NCI-H446 (cell line): ENCODE data around the gene KIF6.
A peak's percentile ranks its signal among the peaks of the same experiment; 100 is the strongest.

Experiments
- DNase-seq, 2 experiments: peaks; one replicate each; lab custom pipeline; 2025; lab: John Stamatoyannopoulos, UW

The KIF6 gene

DNA sequence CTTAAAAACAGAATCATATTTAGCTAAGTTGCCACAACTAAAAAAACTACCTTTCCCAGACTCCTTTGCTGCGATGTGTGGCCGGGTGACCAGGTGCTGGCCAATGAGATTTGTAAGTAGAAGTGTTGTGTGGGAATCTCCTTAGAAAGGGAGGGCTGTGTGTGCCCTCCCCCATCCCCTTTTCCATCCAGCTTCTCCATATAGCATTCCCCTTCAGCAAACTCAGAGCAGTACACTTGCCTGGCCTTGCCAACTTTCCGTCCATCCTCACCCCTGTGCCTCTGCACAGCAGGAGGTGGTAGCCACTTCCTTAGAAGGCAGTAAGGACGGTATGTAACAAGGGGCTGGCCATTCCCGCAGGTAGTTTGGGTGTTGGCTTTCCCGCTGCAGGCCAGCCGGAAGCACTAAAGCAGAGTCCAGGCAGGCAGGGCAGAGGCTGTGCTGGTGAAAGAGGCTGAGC, 380.4 kb downstream of the KIF6 start:
- no peak for DNase-seq

DNA sequence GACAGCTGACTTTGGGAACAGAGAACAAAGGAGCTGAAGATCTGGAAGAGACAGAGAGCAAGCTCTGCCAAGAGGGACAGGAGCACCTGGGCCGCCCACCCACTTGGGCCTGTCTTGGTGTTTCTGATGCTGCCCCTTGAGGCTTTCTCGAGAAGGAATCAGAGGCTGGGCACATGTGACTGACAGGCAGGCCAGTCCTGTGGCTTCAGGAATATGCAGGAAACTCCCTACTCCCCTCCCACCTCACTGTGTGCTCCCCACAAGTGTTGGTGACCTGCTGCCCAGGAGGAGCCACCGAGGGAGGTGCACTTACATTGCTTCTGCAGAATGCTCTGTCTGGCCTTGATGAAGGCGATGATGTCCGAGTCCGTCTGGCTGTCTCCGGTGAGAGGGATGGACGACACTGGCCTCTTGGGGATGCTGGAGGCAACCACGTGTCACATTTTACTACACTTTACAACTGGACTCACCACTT, 381.8 kb downstream of the KIF6 start:
- DNase-seq: no peak

DNA sequence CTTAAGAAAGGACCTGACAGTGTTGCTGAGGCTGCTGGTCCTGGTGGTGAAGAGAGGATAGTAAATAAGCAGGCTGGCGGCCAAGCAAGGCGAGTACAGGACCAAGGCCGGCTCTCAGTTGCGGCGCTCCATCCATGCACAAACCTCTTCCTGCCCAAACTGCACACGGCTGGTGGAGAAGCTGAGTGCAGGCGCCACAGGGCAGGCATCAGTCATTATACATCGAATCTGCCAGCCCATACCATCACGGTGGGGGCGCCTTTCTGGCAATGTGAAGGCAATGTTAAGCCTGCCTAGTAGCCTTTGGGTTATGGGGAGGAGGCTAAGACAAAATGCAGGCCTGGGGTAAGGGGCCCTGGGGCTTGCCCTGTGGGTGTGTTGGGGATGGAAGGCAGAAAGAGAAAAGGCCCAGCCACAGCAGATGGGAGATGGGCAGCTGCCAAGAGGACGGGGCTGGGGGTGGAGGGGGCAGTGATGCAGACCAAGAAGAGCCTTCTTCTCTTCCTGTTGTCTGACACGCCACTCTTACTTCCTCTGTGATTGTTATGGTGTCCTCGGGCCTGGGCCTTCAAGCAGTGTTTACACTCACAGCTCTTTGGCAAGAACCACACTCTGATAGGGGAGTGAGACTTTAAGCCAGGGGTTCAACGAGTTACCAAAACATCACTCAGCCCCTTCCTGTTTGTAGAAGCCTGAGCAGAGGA, 382.4 kb downstream of the KIF6 start:
- DNase-seq: peak; percentile 46 to 59

GRCh38 chr6:39341937-39342336, 383.3 kb downstream of the KIF6 start:
- no peak for DNase-seq

DNA sequence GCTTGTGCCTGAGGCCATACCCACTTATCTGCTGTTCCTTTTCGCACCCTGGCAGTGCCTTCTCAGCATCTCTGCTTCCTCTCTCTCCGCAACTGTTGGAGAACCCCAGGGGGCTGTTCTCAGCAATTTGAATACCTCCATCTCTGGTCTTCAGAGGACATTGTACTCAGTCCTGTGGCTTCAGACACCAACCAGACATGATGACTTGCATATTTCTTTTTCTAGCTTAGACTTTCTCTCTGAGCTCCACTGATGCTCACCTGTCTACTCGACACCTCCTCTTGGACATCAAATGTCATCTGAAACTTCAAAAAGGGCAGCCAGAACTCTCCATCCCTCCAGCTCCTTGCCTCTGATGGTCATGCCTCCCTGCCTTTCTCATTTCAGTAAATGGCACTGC, 383.9 kb downstream of the KIF6 start:
- no peak for DNase-seq

DNA sequence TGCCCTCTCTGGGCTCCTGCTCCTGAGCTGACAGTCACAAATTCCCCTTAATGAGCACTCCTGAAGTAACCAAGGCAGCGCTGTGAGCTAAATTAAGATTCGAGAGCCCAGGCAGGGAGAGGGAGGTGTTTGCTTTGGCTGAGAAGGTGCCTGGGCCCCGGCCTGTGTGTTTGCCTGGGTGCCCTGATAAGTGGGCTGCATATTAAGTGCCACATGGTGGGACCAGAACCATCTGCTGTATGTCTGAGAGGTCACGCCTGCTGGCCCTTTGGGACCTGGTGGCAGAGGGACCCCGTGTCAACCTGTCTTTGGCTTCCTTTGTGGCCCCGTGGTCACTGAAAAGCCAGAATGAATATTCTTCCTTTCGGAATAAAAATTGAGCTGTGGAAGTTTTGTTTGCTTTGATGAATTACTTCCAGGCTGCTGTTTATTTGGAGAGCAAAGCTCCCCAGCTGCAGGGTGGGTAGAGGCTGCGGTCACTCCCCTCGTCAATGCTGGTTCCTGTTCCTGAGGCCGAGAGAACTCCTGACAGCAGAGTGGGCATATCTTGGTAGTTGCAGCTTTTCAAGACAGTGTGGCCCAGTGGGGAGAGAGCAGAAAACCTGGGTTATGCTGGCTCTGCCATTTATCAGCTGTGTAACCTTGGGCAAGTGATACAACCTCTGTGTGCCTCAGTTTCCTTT, 385.2 kb downstream of the KIF6 start:
- DNase-seq: peak; percentile 87 to 89

DNA sequence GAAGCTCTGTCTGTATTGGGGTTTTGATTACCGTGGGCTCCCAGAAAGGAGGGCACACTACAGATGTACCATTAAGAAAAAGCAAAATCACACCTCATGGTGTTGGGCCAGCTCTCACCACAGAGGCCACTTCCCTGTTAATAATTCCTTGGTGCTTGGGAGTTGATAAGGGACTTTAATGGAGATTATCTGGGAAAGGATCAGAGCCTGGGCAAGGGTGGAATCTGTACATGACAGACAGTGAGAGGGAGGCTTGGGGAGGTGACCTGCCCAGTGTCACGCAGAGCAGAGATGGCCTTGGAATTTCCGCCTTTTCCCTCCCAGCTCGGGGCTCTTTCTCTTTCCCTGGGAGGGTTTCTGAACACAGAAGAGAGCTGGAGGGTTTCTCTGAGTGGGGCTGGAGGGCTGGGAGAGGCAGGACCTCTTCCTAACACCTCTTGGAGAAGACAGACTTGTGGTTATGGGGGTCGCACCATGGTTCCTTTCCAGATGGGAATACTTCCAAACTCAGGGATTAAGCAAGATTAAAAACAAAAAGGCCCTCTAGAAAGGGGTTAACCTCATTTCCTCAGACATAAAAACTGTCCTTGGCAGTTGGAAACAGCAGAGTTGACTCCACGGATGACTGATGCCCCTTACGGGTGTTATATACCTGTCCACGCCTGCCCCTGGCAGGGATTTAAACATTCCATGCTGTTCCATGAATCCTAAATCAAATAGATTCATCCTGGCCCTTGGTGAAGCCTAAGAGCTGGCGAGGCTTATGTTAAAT, 385.9 kb downstream of the KIF6 start:
- DNase-seq: no peak

DNA sequence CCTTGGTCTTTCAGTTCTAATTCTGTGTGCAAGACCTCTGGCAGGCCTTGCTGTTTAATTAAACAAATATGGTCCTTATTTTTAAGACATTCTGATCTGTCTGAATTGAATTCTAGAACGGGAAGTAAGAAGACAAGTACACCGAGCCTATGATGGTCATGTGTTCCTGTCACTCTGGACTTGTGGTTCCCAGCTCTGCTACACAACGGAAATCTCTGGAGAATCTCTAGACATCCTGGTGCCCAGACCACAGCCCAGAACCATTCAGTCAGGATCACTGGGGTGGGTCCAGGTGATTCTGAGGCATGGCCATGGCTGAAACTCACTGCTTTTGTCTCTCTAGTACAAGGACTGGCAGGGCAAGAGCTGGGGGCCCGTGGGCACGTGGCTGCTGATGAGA, 386.8 kb downstream of the KIF6 start:
- DNase-seq: no peak

DNA sequence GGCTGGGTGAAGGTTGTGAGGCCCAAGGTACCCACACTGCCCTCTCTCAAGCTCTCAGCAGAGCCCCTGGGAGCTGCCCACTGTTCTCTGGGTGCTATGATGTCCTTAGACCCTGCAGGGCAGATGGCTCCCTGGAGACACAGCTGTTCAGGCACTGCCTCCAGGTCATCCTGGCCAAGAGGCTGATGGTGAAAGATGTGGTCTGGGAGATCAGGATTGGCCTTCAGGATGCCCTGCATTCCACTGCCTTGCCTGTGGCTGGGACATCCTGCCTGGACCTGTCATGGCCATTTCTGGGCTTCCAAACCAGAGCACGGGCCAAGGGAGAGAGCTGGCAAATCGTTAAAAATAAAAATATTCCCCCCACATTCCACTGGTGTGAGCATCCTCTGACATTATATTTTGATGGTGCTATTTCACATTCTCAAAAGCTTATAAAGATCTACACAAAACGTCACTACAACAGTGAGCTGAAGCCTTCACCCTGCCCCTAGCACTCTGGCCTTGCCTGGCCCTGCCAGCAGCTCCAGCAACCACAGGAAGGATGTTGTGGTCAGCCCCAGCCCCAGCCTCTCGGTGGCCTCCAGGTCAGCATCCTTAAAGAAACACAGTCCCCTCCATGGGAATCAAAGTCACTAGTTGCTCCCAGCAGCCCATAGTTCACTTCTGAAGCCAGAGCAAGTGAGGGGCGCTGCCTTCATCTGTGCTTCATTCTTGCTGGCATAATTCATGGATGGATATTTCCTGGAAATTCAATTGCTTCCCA, 389.2 kb downstream of the KIF6 start:
- DNase-seq: no peak

GRCh38 chr6:39333644-39334438, 391.4 kb downstream of the KIF6 start:
- DNase-seq: peak in 1 of 2 experiments; percentile 13

GRCh38 chr6:39330476-39330875, 394.7 kb downstream of the KIF6 start:
- peak; percentile 69 to 84 for DNase-seq

GRCh38 chr6:39330057-39330456, 395.2 kb downstream of the KIF6 start:
- no peak for DNase-seq

- DNase-seq: no peak
Observed at GRCh38 chr6:39328066-39328465, 397.1 kb downstream of the KIF6 start.

GRCh38 chr6:39327507-39327906, 397.7 kb downstream of the KIF6 start:
- DNase-seq: no peak

GRCh38 chr6:39322306-39322850, 402.8 kb downstream of the KIF6 start, which contains the start of gene KCNK16:
Gene KCNK16 (minus strand): TSS chr6:39322702. CDS start chr6:39322540, 162 bp downstream.
- no peak for DNase-seq

DNA sequence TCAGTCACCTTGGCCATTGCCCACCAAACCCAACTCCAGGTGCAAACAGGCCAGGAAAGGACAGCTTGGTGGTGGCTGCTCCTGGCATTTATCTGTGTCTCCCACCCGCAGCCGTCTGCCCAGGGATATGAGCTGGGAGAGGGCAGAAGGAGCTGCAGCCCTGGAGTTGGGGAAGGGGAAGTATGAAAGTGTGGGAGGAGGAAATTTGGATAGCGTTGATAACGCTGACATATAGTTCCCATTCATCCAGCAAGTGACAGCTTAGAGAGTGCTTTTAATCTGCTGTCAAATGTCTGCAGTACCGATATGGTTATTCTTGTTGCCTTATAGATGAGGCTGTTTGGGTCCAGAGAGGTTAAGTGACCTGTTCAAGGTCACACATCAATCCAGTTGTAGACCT, 403.4 kb downstream of the KIF6 start:
- no peak for DNase-seq

DNA sequence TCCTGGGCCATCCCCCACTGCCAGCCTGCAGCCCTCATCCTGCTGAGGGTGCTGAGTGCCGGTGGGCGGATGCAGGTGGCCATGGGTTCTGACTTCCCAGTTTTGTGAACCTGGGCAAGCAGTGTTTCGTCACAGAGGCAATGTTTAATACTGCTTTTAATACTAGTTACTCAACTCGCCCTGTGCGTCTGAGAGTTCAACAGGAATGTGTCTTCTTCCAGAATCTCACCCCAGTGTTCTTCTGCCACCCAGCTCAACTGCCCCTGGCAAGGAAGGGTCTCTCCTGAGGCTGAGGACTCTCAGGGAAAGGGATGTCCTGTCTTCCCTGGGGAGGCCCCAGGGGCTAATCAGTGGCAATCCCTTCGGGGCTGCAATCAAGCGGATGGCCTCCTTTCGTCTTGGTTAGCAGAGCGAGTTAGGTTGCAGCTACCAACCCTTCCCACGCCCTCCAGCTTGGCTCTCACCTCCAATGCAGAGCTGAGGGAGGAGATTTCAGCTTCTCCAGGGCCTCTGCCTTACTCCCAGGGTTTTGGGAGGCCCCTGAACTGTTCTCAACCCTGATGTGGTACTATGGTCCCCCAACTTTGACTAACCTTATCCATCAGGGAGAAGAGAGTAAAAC, 404.7 kb downstream of the KIF6 start:
- no peak for DNase-seq

DNA sequence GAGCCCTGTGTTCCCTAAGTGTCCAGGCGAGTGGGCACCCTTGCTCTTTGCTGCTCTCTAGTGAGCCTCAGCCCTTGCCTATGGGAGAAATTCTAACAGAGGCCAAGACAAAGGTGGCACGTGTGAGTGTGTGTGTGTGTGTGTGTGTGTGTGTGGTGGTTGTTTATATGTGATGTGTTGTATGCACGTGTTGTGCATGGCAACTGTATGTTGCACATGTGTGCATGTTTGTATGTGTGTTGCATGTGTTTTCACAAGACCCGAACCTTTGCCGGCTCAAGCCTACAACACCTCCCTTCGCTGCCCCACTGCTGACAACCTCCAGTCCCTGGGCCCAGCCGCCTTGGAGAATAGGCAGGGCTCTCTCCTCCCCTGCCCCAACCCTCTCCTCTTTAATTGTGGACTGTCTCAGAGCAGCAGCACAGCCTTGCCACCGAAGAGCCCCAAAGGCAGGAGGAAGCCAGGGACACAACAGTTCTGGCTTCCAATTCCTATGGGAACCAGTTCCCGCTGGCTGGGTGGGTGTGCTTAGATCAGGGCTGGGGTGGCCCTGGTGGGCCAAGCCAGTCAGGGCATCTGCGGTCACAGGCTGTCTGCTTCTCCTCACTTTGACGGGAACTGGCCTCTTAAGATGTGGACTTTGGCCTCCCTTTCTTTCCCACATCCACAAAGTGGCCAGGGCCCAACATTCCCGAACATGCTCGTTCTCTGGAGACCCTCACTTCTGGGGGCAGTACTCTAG, 405.4 kb downstream of the KIF6 start:
- no peak for DNase-seq

DNA sequence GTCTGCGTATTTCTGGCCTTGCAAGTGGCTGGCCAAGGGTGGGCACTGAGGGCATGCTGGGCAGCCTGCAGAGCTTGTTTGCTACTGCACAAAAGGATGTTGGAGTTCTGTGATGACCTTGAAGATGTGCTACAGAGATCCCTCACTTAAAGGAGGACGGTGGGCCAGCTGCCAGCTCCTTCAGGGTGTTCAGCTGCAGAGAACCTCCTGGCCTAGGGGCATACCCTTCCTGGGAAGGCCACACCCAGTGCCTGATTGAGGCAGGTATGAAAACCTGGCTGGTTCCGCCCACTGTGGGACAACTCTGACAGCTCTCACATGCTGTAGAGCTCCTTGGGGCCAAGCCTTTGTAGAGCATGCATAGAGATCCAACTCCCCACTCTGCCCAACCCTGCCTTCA, 408.0 kb downstream of the KIF6 start:
- no peak for DNase-seq
